IMR-90 (cell line): ENCODE results near the gene MYPN. TPM values are rescaled to one million over a fixed set of nuclear protein-coding genes. Genes with fewer than 3 reads are reported as not detected.

ENCODE experiments used
- ATAC-seq: fragments of 200-7000 bp; cut with Tn5 transposase; 2 replicates; pipeline ENCODE4 v1.9.1; 2020; ENCODE audit warnings: low read depth, mild to moderate bottlenecking, moderate library complexity
- BruUV-seq: library from RNA; stranded (reverse); fragments of 400-500 nt; replicated peaks from 2 replicates; lab custom pipeline; 2021; lab: Mats Ljungman, UMichigan
- CTCF ChIA-PET: fragments of 300-600 bp; formaldehyde crosslinking; extraction: SDS; loops from one replicate; lab custom pipeline; 2021; ENCODE audit warnings: antibody characterized with exemption; lab: Yijun Ruan, JAX
- POLR2A ChIA-PET: fragments of 300-600 bp; sonication (Branson Sonifier 250); formaldehyde crosslinking; loops from one replicate; lab custom pipeline; 2022; ENCODE audit warnings: antibody characterized with exemption; ENCODE audit not compliant: unreplicated experiment; lab: Charles Lee
- DNase-seq: peaks from one replicate; pipeline ENCODE4 v3.0.0; 2013
- H2AFZ ChIP-seq: replicated peaks from 2 replicates; pipeline ENCODE3; 2013; ENCODE audit warnings: low read length, mild to moderate bottlenecking; ENCODE audit not compliant: poor library complexity
- H2AK5ac ChIP-seq: 2 replicates; pipeline ENCODE4 v1.6.1; 2013; ENCODE audit warnings: low read depth, low read length, inconsistent platforms
- H2AK9ac ChIP-seq: replicated peaks from 2 replicates; pipeline ENCODE3; 2013; ENCODE audit warnings: mild to moderate bottlenecking, low read depth, low read length, moderate library complexity; ENCODE audit not compliant: poor library complexity
- H2BK120ac ChIP-seq: 2 replicates; pipeline ENCODE4 v1.6.1; 2013; ENCODE audit warnings: low read depth, low read length, inconsistent platforms
- H2BK15ac ChIP-seq: 3 replicates; pipeline ENCODE4 v1.6.1; 2013; ENCODE audit warnings: low read depth, low read length, inconsistent platforms
- H2BK20ac ChIP-seq: 2 replicates; pipeline ENCODE4 v1.6.1; 2013; ENCODE audit warnings: low read depth, mild to moderate bottlenecking, inconsistent platforms, low read length, moderate library complexity
- H2BK5ac ChIP-seq: 2 replicates; pipeline ENCODE4 v1.6.1; 2013; ENCODE audit warnings: mild to moderate bottlenecking, low read depth, low read length, inconsistent platforms; ENCODE audit not compliant: poor library complexity, severe bottlenecking
- H3K14ac ChIP-seq: replicated peaks from 2 replicates; pipeline ENCODE4 v1.6.1; 2013; ENCODE audit warnings: low read depth, low read length, inconsistent platforms
- H3K18ac ChIP-seq: 2 replicates; pipeline ENCODE4 v1.6.1; 2013; ENCODE audit warnings: low read depth, low read length, control low read depth
- H3K23ac ChIP-seq: 2 replicates; pipeline ENCODE4 v1.6.1; 2013; ENCODE audit warnings: low read depth, low read length, inconsistent platforms
- H3K27ac ChIP-seq: 2 replicates; pipeline ENCODE4 v1.5.1; 2013; ENCODE audit warnings: mild to moderate bottlenecking, control low read depth, low read length; ENCODE audit not compliant: insufficient read depth
- H3K27me3 ChIP-seq: 2 replicates; pipeline ENCODE4 v1.6.1; 2013; ENCODE audit warnings: low read length; ENCODE audit not compliant: control insufficient read depth, insufficient read depth
- H3K36me3 ChIP-seq: 2 replicates; pipeline ENCODE4 v1.6.1; 2013; ENCODE audit warnings: low read length, mixed read lengths; ENCODE audit not compliant: control insufficient read depth, insufficient read depth
- H3K4ac ChIP-seq: 2 replicates; pipeline ENCODE4 v1.6.1; 2013; ENCODE audit warnings: low read depth, low read length, inconsistent platforms
- H3K4me1 ChIP-seq: 2 replicates; pipeline ENCODE4 v1.6.1; 2013; ENCODE audit warnings: low read length, mixed read lengths; ENCODE audit not compliant: control insufficient read depth, insufficient read depth
- H3K4me2 ChIP-seq: 2 replicates; pipeline ENCODE4 v1.6.1; 2013; ENCODE audit warnings: low read depth, mild to moderate bottlenecking, control low read depth, low read length, moderate library complexity
- H3K4me3 ChIP-seq: 2 replicates; pipeline ENCODE4 v1.5.1; 2013; ENCODE audit warnings: low read depth, mild to moderate bottlenecking, control low read depth, low read length, moderate library complexity; ENCODE audit not compliant: insufficient read depth
- H3K56ac ChIP-seq: 2 replicates; pipeline ENCODE4 v1.6.1; 2013; ENCODE audit warnings: low read length, inconsistent platforms; ENCODE audit not compliant: insufficient read depth; ENCODE audit errors: extremely low read depth
- H3K79me1 ChIP-seq, 2 experiments: 2 replicates each; pipeline ENCODE4 v1.6.1; 2013; ENCODE audit warnings: low read length in 2 of 2, inconsistent platforms in 1 of 2, low read depth in 1 of 2
- H3K9ac ChIP-seq: 2 replicates; pipeline ENCODE4 v1.6.1; 2013; ENCODE audit warnings: low read depth, low read length, control low read depth
- H3K9me1 ChIP-seq: 2 replicates; pipeline ENCODE4 v1.6.1; 2013; ENCODE audit warnings: low read length, inconsistent platforms; ENCODE audit not compliant: insufficient read depth
- H3K9me3 ChIP-seq: 2 replicates; pipeline ENCODE4 v1.6.1; 2013; ENCODE audit warnings: low read length; ENCODE audit not compliant: control insufficient read depth, insufficient read depth
- H4K20me1 ChIP-seq: 2 replicates; pipeline ENCODE4 v1.6.1; 2013; ENCODE audit warnings: low read length, inconsistent platforms; ENCODE audit not compliant: insufficient read depth
- H4K5ac ChIP-seq: 2 replicates; pipeline ENCODE4 v1.6.1; 2013; ENCODE audit warnings: mild to moderate bottlenecking, low read depth, low read length, control low read depth
- H4K8ac ChIP-seq, 2 experiments: 2 replicates each; pipeline ENCODE4 v1.6.1; 2013; ENCODE audit warnings: low read depth in 2 of 2, low read length in 2 of 2, control low read depth in 1 of 2, inconsistent platforms in 1 of 2
- H4K91ac ChIP-seq: 2 replicates; pipeline ENCODE4 v1.6.1; 2013; ENCODE audit warnings: low read depth, low read length, inconsistent platforms; ENCODE audit not compliant: insufficient read depth
- BHLHE40 ChIP-seq: fragments of 150-350 bp; IDR thresholded peaks from 2 replicates; pipeline ENCODE4 v1.6.1; 2016; ENCODE audit warnings: mild to moderate bottlenecking, low read depth, low read length
- POLR2A ChIP-seq: IDR thresholded peaks from 2 replicates; pipeline ENCODE4 v1.6.1; 2012; ENCODE audit warnings: mild to moderate bottlenecking, low read depth, low read length
- RCOR1 ChIP-seq: IDR thresholded peaks from 2 replicates; pipeline ENCODE4 v1.6.1; 2012; ENCODE audit warnings: mild to moderate bottlenecking, low read length, improper control_type of control experiment; ENCODE audit not compliant: insufficient replicate concordance
- RFX5 ChIP-seq: IDR thresholded peaks from 2 replicates; pipeline ENCODE4 v1.8.0; 2012; ENCODE audit warnings: low read depth, mild to moderate bottlenecking, low read length, moderate library complexity
- WGBS, 2 experiments: methylation state at CpG; one replicate each; pipeline versions ENCODE4 v1.1.5 to v1.1.7; 2013; ENCODE audit warnings: missing lambda C conversion rate in 2 of 2; ENCODE audit not compliant: insufficient read length in 1 of 2; ENCODE audit errors: extremely low coverage in 2 of 2; 5-methylcytosine and 5-hydroxymethylcytosine counted together
- dilution Hi-C: fragments of 300-500 bp; cut with HindIII; formaldehyde crosslinking; loops from one replicate; pipeline ENCODE4 v1.14.3; 2018; ENCODE audit warnings: low sequenced_read_pairs; ENCODE audit not compliant: unreplicated experiment
- in situ Hi-C: fragments of 300-500 bp; cut with MboI; formaldehyde crosslinking; loops from 3 replicates; pipeline ENCODE4 v1.14.3; 2019; ENCODE audit warnings: low sequenced_read_pairs, inconsistent platforms, mixed read lengths
- intact Hi-C: fragments of 100-400 bp; cut with micrococcal nuclease; formaldehyde crosslinking; loops from 2 replicates; pipeline ENCODE4 v1.10.0; 2022
- polyA plus RNA-seq, 3 experiments: library from polyadenylated mRNA; depleted of rRNA; stranded (reverse); fragments of >200 nt; gene quantifications; 2 replicates each; pipeline ENCODE4 v1.2.3, GENCODE V29; 2012; ENCODE audit warnings: low replicate concordance in 1 of 3
- total RNA-seq: library from RNA; depleted of rRNA; stranded (reverse); fragments of >200 nt; gene quantifications from 2 replicates; pipeline ENCODE4 v1.2.3, GENCODE V29; 2012

MYPN gene
- total and polyA plus RNA-seq, 2 of the 4 experiments (the other 2 are of a cell fraction) = 7.8 to 13.1 TPM

DNA sequence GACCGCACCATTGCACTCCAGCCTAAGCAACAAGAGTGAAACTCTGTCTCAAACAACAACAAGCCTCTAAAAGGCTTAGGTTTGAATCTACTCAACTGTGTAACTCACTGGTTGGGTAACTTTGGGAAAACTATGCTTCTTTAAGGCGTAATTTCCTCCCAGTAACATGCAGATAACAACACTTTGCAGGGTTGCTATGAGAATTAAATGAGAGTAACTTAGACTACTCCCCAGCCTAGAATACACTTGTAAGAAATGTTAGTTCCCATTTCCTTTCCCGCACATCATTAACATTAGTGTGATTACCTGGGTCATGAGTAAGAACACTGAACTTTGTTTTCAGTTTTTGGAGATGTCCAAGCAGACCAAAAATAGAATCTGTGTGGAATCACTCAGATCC, 5.4 kb upstream of the MYPN start:
- no TSS peak for BruUV-seq
- peak overlapping the region; percentile 66 for H4K91ac ChIP-seq
- H3K27me3 ChIP-seq = no peaks in the 10 kb centered on the region
- no peak for DNase-seq
- no peaks in the 10 kb centered on the region for H4K20me1 ChIP-seq
- H3K4me3 ChIP-seq = no peak overlapping the region
- peak overlapping the region; percentile 80; the same call in 1 of the 2 replicates for H3K18ac ChIP-seq
- H3K9me1 ChIP-seq = peaks cover 5% of the 10 kb centered on the region; the same call in 1 of the 2 replicates
- H3K4me1 ChIP-seq = peaks cover 13% of the 10 kb centered on the region
- dilution Hi-C loops = no loop called here
- H3K4me2 ChIP-seq = no peak overlapping the region; the same call in 1 of the 2 replicates
- intact Hi-C loops = no loop called here
- peak overlapping the region; percentile 50; the same call in 1 of the 2 replicates for H2AK5ac ChIP-seq
- peak overlapping the region; percentile 100 for H2BK5ac ChIP-seq
- no CpG with 5 or more reads among the region's 3 CpGs for WGBS, 2 experiments
- no peak overlapping the region for H3K9ac ChIP-seq
- peak overlapping the region; percentile 41; the same call in 1 of the 2 replicates for H3K56ac ChIP-seq
- no peak overlapping the region for H2AK9ac ChIP-seq
- no peak overlapping the region for H3K27ac ChIP-seq
- peaks cover 0 to 11% of the 10 kb centered on the region in 2 experiments; a peak in 3 of 4 replicates for H3K79me1 ChIP-seq
- CTCF ChIA-PET = interaction anchor here (2.4 kb wide), 1 partner anchor 21 kb away, joined by 6 read pairs; no protein-coding TSS in a partner anchor
- no peaks in the 10 kb centered on the region for H3K36me3 ChIP-seq
- H3K9me3 ChIP-seq = no peaks in the 10 kb centered on the region
- peak overlapping the region; percentile 92; the same call in 1 of the 2 replicates for H4K5ac ChIP-seq
- peak overlapping the region; percentile 44 to 81; a peak in 3 of 4 replicates for H4K8ac ChIP-seq
- peak overlapping the region; percentile 41; the same call in 1 of the 2 replicates for H3K4ac ChIP-seq
- peak overlapping the region; percentile 82 for H2BK20ac ChIP-seq
- no peak for TF ChIP-seq RCOR1
- TF ChIP-seq POLR2A = no peak
- TF ChIP-seq RFX5 = no peak
- TF ChIP-seq BHLHE40 = no peak
- no peak for ATAC-seq
- peak overlapping the region; percentile 38 for H3K14ac ChIP-seq
- peak overlapping the region; percentile 68 for H2BK120ac ChIP-seq
- H2BK15ac ChIP-seq = peak overlapping the region; percentile 79
- POLR2A ChIA-PET = no interaction called here
- H2AFZ ChIP-seq = no peak overlapping the region
- in situ Hi-C loops = no loop called here
- peak overlapping the region; percentile 31; the same call in 1 of the 2 replicates for H3K23ac ChIP-seq
